Eye (tissue), 1 donor: ENCODE results near the gene OVAAL.
"Not testable (repeated sequence)": the region's sequence is repeated elsewhere in the genome, so short reads cannot be mapped to it uniquely, and the experiment has no call there.

Experiments
- DNase-seq: peaks from one replicate; pipeline ENCODE4 v3.0.0-alpha.2; 2015

Gene OVAAL

GRCh38 chr1:180540697-180541594, 17.8 kb upstream of the OVAAL start:
- no peak for DNase-seq

- DNase-seq: no peak
Observed at GRCh38 chr1:180542113-180542837, 16.5 kb upstream of the OVAAL start.

GRCh38 chr1:180542838-180543145, 16.0 kb upstream of the OVAAL start:
- DNase-seq: no peak

GRCh38 chr1:180544050-180544449, 14.7 kb upstream of the OVAAL start:
- DNase-seq: no peak

GRCh38 chr1:180545991-180546390, 12.8 kb upstream of the OVAAL start:
- DNase-seq: no peak

- peak; percentile 93 for DNase-seq
Observed at GRCh38 chr1:180548686-180549317, 10.0 kb upstream of the OVAAL start.

- not testable (repeated sequence) for DNase-seq
Observed at GRCh38 chr1:180549770-180550169, 9.0 kb upstream of the OVAAL start.

- no peak for DNase-seq
Observed at GRCh38 chr1:180550241-180550640, 8.5 kb upstream of the OVAAL start.

GRCh38 chr1:180551997-180552396, 6.8 kb upstream of the OVAAL start:
- no peak for DNase-seq

- DNase-seq: not testable (repeated sequence)
Observed at GRCh38 chr1:180553046-180553445, 5.7 kb upstream of the OVAAL start.

GRCh38 chr1:180555411-180555810, 3.4 kb upstream of the OVAAL start:
- no peak for DNase-seq

- DNase-seq: no peak
Observed at GRCh38 chr1:180560200-180560867, 1.6 kb downstream of the OVAAL start.

- no peak for DNase-seq
Observed at GRCh38 chr1:180560868-180561600, 2.3 kb downstream of the OVAAL start.

- DNase-seq: no peak
Observed at GRCh38 chr1:180562640-180563025, 3.9 kb downstream of the OVAAL start.

GRCh38 chr1:180563026-180563827, 4.5 kb downstream of the OVAAL start:
- DNase-seq: no peak

GRCh38 chr1:180565121-180565871, 6.5 kb downstream of the OVAAL start:
- no peak for DNase-seq

- DNase-seq: peak; percentile 38
Observed at GRCh38 chr1:180566026-180566425, 7.3 kb downstream of the OVAAL start.

GRCh38 chr1:180566495-180566894, 7.7 kb downstream of the OVAAL start:
- no peak for DNase-seq

- no peak for DNase-seq
Observed at GRCh38 chr1:180567654-180568053, 8.9 kb downstream of the OVAAL start.

- peak; percentile 21 for DNase-seq
Observed at GRCh38 chr1:180568184-180568583, 9.4 kb downstream of the OVAAL start.
